Stimulated activated CD4-positive, alpha-beta T cell treated with anti-CD3 and anti-CD28 coated beads, Interleukin-15, amount 100 ng/mL, for 24 hours (primary cell): ENCODE measurements around the gene RIF1.

Source experiments
- DNase-seq: peaks from one replicate; pipeline ENCODE4 v3.0.0-alpha.2; 2020

Gene RIF1

DNA sequence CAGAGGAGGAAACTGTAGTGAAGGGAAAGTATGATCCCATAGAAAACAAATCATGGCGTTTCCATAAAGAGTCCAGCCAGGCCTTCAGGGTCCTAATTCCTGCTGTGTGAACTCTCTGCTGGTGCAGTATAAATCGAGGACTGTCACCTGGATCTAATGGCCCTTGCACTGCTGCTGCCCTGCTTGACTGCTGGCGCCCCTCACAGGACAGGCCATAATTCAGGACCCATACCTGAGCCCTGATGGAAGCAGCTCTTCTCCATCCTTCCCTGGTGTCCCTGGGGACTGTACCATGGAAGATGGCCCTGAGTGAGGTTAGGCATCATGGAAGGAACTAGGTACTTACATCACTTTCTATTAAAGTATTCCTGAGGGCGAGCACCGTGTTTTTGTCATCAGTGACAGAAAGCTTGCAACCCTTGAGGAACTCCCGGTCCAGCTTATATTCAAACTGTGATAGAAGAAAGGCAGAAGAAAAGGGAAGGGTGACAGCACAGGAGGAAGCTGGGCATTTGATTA, 116.9 kb downstream of the RIF1 start:
- no peak for DNase-seq
